Activated CD8-positive, alpha-beta memory T cell treated with anti-CD3 and anti-CD28 coated beads, Interleukin-2, amount 50 U/mL, for 4 hours (primary cell): ENCODE measurements around the gene ZNF865.

Experiments used
- DNase-seq: peaks from one replicate; pipeline ENCODE4 v3.0.0-alpha.2; 2020

The ZNF865 gene

GRCh38 chr19:55663846-55664536 is 58.5 kb downstream of the ZNF865 start:
- DNase-seq: no peak

DNA sequence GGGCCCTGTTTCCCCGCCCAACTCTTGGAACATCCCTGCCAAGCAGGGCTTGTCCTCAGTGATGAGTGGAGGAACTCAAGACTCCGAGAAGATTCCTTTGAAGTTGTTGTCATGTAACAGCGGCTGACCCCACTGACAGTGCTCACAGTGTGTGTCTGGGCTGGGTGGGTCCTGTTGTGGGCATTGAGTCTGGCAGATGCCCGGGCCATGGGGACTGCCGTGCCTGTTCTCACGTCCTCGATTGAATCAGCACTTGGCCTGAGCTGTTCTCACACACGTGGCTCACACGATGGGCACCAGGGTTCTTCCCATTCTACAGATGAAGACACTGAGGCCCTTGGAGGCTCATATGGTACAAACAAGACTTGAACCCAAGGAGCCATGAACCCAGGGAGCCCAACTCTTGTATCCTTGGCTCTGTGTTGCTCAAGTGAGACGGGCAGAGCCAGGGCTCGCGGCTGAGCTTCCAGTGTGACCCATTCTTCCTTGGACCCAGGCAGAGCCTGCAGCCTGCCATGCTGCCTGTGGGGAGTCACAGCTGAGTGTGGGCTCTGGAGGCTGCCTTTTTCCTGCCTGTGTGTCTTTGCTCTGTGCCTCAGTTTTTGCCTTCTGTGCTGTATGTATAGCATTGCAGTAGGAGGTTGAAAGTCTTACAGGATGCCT is 61.0 kb downstream of the ZNF865 start:
- DNase-seq: no peak
